HCT116 (cell line): ENCODE data around the gene TAS2R46. TPM values are rescaled to one million over a fixed set of nuclear protein-coding genes. Genes with fewer than 3 reads are reported as not detected.

ENCODE experiments used
- ATAC-seq: fragments of 200-7000 bp; cut with Tn5 transposase; 2 replicates; pipeline ENCODE4 v1.9.1; 2020; ENCODE audit warnings: mild to moderate bottlenecking, moderate library complexity
- BruUV-seq: library from RNA; stranded (reverse); fragments of 400-500 nt; replicated peaks from 2 replicates; lab custom pipeline; 2021; lab: Mats Ljungman, UMichigan
- CTCF ChIA-PET: fragments of 300-600 bp; sonication (Branson Sonifier 250); formaldehyde crosslinking; loops from one replicate; lab custom pipeline; 2021; ENCODE audit warnings: antibody characterized with exemption; lab: Charles Lee
- POLR2A ChIA-PET: fragments of 300-600, 350-600 bp; sonication (Branson Sonifier 250); formaldehyde crosslinking; loops from one replicate; lab custom pipeline; 2021; ENCODE audit warnings: antibody characterized with exemption; lab: Charles Lee
- RAD21 ChIA-PET, 2 experiments: fragments of 300-600 bp; sonication (Branson Sonifier 250); formaldehyde crosslinking; loops; one replicate each; lab custom pipeline; 2023; ENCODE audit warnings: low total read pairs in 2 of 2; ENCODE audit not compliant: uncharacterized antibody in 2 of 2, unreplicated experiment in 2 of 2, low non-redundant PET in 1 of 2; lab: Charles Lee
- DNase-seq: peaks from one replicate; pipeline ENCODE4 v3.0.0-alpha.2; 2010; ENCODE audit warnings: low read depth, low spot score
- H2AFZ ChIP-seq: fragments of 200-600 bp; shearing (Covaris generic), sonication (generic); 2 replicates; pipeline ENCODE4 v1.6.1; 2017; ENCODE audit warnings: low read depth, mixed run types, mixed read lengths, antibody characterized with exemption, low read length; ENCODE audit not compliant: poor library complexity, severe bottlenecking
- H3K27ac ChIP-seq: 2 replicates; pipeline ENCODE4 v1.5.1; 2012; ENCODE audit warnings: low read depth, low read length
- H3K27me3 ChIP-seq: fragments of 200-600 bp; sonication (generic); 2 replicates; pipeline ENCODE4 v1.6.1; 2016; ENCODE audit warnings: mixed run types, low read length, mixed read lengths; ENCODE audit not compliant: insufficient read depth
- H3K36me3 ChIP-seq, 2 experiments: fragments of 200-500 bp in 1 of 2; fragments of 200-600 bp in 1 of 2; sonication (Bioruptor generic) in 1 of 2; sonication (generic) in 1 of 2; 2 replicates each; pipeline versions ENCODE4 v1.5.1 to v1.6.1; 2014 to 2016; ENCODE audit warnings: low read length in 2 of 2, inconsistent platforms in 1 of 2, mixed read lengths in 1 of 2, mixed run types in 1 of 2; ENCODE audit not compliant: insufficient read depth in 2 of 2, control insufficient read depth in 1 of 2
- H3K4me1 ChIP-seq, 2 experiments: fragments of 200-600 bp in 1 of 2; sonication (generic) in 1 of 2; 2 replicates each; pipeline versions ENCODE4 v1.5.1 to v1.6.1; 2012 to 2017; ENCODE audit warnings: low read length in 2 of 2, inconsistent platforms in 1 of 2, mild to moderate bottlenecking in 1 of 2, mixed read lengths in 1 of 2, mixed run types in 1 of 2, moderate library complexity in 1 of 2; ENCODE audit not compliant: insufficient read depth in 2 of 2, control insufficient read depth in 1 of 2
- H3K4me2 ChIP-seq: fragments of 200-600 bp; sonication (generic); 2 replicates; pipeline ENCODE4 v1.6.1; 2017; ENCODE audit warnings: mixed run types, low read length, mixed read lengths
- H3K4me3 ChIP-seq, 2 experiments: fragments of 200-600 bp in 1 of 2; sonication (generic) in 1 of 2; replicated peaks in 1 of 2; 2 replicates each; pipeline ENCODE4 v1.5.1; 2011 to 2016; ENCODE audit warnings: low read length in 2 of 2, control low read depth in 1 of 2, low read depth in 1 of 2, mild to moderate bottlenecking in 1 of 2, mixed read lengths in 1 of 2, mixed run types in 1 of 2
- H3K79me2 ChIP-seq: fragments of 200-600 bp; sonication (generic); 2 replicates; pipeline ENCODE4 v1.6.1; 2017; ENCODE audit warnings: mild to moderate bottlenecking, mixed run types, low read length, moderate library complexity, mixed read lengths; ENCODE audit not compliant: insufficient read depth
- H3K9ac ChIP-seq: fragments of 200-600 bp; sonication (generic); 2 replicates; pipeline ENCODE4 v1.6.1; 2016; ENCODE audit warnings: low read length, mixed read lengths
- H3K9me2 ChIP-seq: fragments of 200-600 bp; sonication (generic), shearing (Covaris generic); 2 replicates; pipeline ENCODE4 v1.6.1; 2017; ENCODE audit warnings: mixed run types, mild to moderate bottlenecking, moderate library complexity; ENCODE audit not compliant: insufficient read depth
- H3K9me3 ChIP-seq, 2 experiments: fragments of 200-500 bp in 1 of 2; fragments of 200-600 bp in 1 of 2; sonication (Bioruptor generic) in 1 of 2; sonication (generic) in 1 of 2; 2 replicates each; pipeline ENCODE4 v1.6.1; 2014 to 2017; ENCODE audit warnings: low read length in 2 of 2, mixed read lengths in 2 of 2, inconsistent platforms in 1 of 2, low read depth in 1 of 2, mild to moderate bottlenecking in 1 of 2, mixed run types in 1 of 2, moderate library complexity in 1 of 2; ENCODE audit not compliant: control insufficient read depth in 1 of 2, insufficient read depth in 1 of 2
- H4K20me1 ChIP-seq: fragments of 200-600 bp; sonication (generic), shearing (Covaris generic); 2 replicates; pipeline ENCODE4 v1.6.1; 2017; ENCODE audit warnings: mixed run types, mild to moderate bottlenecking, moderate library complexity; ENCODE audit not compliant: insufficient read depth
- ATF3 ChIP-seq: IDR thresholded peaks from 2 replicates; pipeline ENCODE4 v1.6.1; 2012
- CBX3 ChIP-seq: IDR thresholded peaks from 2 replicates; pipeline ENCODE4 v1.6.1; 2012; ENCODE audit warnings: low read depth
- EGR1 ChIP-seq: IDR thresholded peaks from 2 replicates; pipeline ENCODE4 v1.6.1; 2012; ENCODE audit warnings: low read depth
- ELF1 ChIP-seq: IDR thresholded peaks from 2 replicates; pipeline ENCODE4 v1.6.1; 2012; ENCODE audit warnings: low read depth, borderline replicate concordance
- EZH2 ChIP-seq: fragments of 200-600 bp; sonication (generic); IDR thresholded peaks from 2 replicates; pipeline ENCODE4 v1.6.1; 2017; ENCODE audit warnings: antibody characterized with exemption, mixed run types
- EZH2phosphoT487 ChIP-seq: fragments of 200-600 bp; IDR thresholded peaks from 2 replicates; pipeline ENCODE4 v1.6.1; 2018; ENCODE audit warnings: antibody characterized with exemption, borderline replicate concordance
- JUND ChIP-seq: IDR thresholded peaks from 2 replicates; pipeline ENCODE4 v1.6.1; 2012
- POLR2A ChIP-seq: IDR thresholded peaks from 2 replicates; pipeline ENCODE4 v1.7.0; 2011; ENCODE audit warnings: borderline replicate concordance; ENCODE audit not compliant: insufficient read depth, insufficient read length; ENCODE audit errors: extremely low read depth
- POLR2AphosphoS5 ChIP-seq: IDR thresholded peaks from 2 replicates; pipeline ENCODE4 v1.6.1; 2011; ENCODE audit warnings: mild to moderate bottlenecking, low read depth, low read length, moderate library complexity
- RAD21 ChIP-seq: IDR thresholded peaks from 2 replicates; pipeline ENCODE4 v1.6.1; 2012; ENCODE audit warnings: low read depth, mild to moderate bottlenecking
- REST ChIP-seq: IDR thresholded peaks from 2 replicates; pipeline ENCODE4 v1.6.1; 2012; ENCODE audit warnings: low read depth
- SRF ChIP-seq: IDR thresholded peaks from 2 replicates; pipeline ENCODE4 v1.6.1; 2012; ENCODE audit warnings: low read depth
- TCF7L2 ChIP-seq: IDR thresholded peaks from 2 replicates; pipeline ENCODE4 v1.7.0; 2011; ENCODE audit warnings: borderline replicate concordance, inconsistent platforms; ENCODE audit not compliant: insufficient read depth, insufficient read length; ENCODE audit errors: extremely low read depth
- ZFX ChIP-seq: fragments of 450-650 bp; IDR thresholded peaks from 2 replicates; pipeline ENCODE4 v1.6.1; 2017
- intact Hi-C: fragments of 100-400 bp; cut with micrococcal nuclease; formaldehyde crosslinking; loops from 2 replicates; pipeline ENCODE4 v1.10.0; 2022
- total RNA-seq: library from RNA; stranded (reverse); gene quantifications from one replicate; pipeline ENCODE4 v1.2.1, GENCODE V29; 2021; ENCODE audit not compliant: unreplicated experiment
- TF ChIP-seq, protein P1 (sequence below): IDR thresholded peaks from 2 replicates; pipeline ENCODE4 v1.6.1; 2011; ENCODE audit warnings: mild to moderate bottlenecking, low read length, moderate library complexity; ENCODE audit not compliant: insufficient replicate concordance; ENCODE audit errors: extremely low read depth
- TF ChIP-seq, protein P2 (sequence below): IDR thresholded peaks from 2 replicates; pipeline ENCODE4 v1.6.1; 2012

Gene TAS2R46
- total RNA-seq, 1 experiment from 2014 or later = 0.42 TPM

GRCh38 chr12:11075642-11076041 is 13.5 kb upstream of the TAS2R46 start:
- Histone ChIP-seq H3K4me3 (no peak overlapping the region), H3K36me3 (no peaks in the 10 kb centered on the region), H3K9me2 (no peaks in the 10 kb centered on the region), H4K20me1 (no peaks in the 10 kb centered on the region), H3K79me2 (no peaks in the 10 kb centered on the region), H3K27me3 (no peaks in the 10 kb centered on the region), H3K4me1 (no peaks in the 10 kb centered on the region), H3K27ac (no peak overlapping the region), H2AFZ (no peak overlapping the region), H3K4me2 (no peak overlapping the region), H3K9ac (no peak overlapping the region), H3K9me3 (no peaks in the 10 kb centered on the region)
- ChIA-PET CTCF (no interaction called here), POLR2A (no interaction called here), RAD21 (no interaction called here)
- no TSS peak for BruUV-seq
- TF ChIP-seq ATF3 = no peak
- no peak for TF ChIP-seq REST
- TF ChIP-seq, protein P1, sequence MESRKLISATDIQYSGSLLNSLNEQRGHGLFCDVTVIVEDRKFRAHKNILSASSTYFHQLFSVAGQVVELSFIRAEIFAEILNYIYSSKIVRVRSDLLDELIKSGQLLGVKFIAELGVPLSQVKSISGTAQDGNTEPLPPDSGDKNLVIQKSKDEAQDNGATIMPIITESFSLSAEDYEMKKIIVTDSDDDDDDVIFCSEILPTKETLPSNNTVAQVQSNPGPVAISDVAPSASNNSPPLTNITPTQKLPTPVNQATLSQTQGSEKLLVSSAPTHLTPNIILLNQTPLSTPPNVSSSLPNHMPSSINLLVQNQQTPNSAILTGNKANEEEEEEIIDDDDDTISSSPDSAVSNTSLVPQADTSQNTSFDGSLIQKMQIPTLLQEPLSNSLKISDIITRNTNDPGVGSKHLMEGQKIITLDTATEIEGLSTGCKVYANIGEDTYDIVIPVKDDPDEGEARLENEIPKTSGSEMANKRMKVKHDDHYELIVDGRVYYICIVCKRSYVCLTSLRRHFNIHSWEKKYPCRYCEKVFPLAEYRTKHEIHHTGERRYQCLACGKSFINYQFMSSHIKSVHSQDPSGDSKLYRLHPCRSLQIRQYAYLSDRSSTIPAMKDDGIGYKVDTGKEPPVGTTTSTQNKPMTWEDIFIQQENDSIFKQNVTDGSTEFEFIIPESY = no peak
- TF ChIP-seq EZH2 = no peak
- TF ChIP-seq CBX3 = no peak
- no peak for TF ChIP-seq ELF1
- no peak for TF ChIP-seq JUND
- no peak for TF ChIP-seq EGR1
- no peak for TF ChIP-seq EZH2phosphoT487
- no peak for TF ChIP-seq POLR2A
- TF ChIP-seq RAD21 = no peak
- TF ChIP-seq, protein P2, sequence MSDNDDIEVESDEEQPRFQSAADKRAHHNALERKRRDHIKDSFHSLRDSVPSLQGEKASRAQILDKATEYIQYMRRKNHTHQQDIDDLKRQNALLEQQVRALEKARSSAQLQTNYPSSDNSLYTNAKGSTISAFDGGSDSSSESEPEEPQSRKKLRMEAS = no peak
- no peak for TF ChIP-seq TCF7L2
- no peak for TF ChIP-seq SRF
- no peak for TF ChIP-seq ZFX
- no peak for TF ChIP-seq POLR2AphosphoS5
- intact Hi-C loops = no loop called here
- DNase-seq (no peak), ATAC-seq (no peak)
